GM12878 (cell line): ENCODE measurements around the gene COPS8. TPM values are rescaled to one million over a fixed set of nuclear protein-coding genes. Genes with fewer than 3 reads are reported as not detected.
A peak's percentile ranks its signal among the peaks of the same experiment; 100 is the strongest.

Experiments used
- ATAC-seq: fragments of 200-7000 bp; cut with Tn5 transposase; 3 replicates; pipeline ENCODE4 v1.9.1; 2020; ENCODE audit warnings: mild to moderate bottlenecking, moderate library complexity
- BruUV-seq: library from RNA; stranded (reverse); fragments of 400-500 nt; replicated peaks from 2 replicates; lab custom pipeline; 2021; lab: Mats Ljungman, UMichigan
- CTCF ChIA-PET: fragments of 300-600 bp; sonication (Branson Sonifier 250); formaldehyde crosslinking; extraction: SDS; loops from one replicate; lab custom pipeline; 2021; ENCODE audit warnings: inconsistent platforms; lab: Yijun Ruan, JAX
- POLR2A ChIA-PET: fragments of 350-600 bp; formaldehyde crosslinking; extraction: SDS; loops from one replicate; lab custom pipeline; 2021; ENCODE audit warnings: inconsistent platforms; lab: Charles Lee
- RAD21 ChIA-PET: fragments of 300-600 bp; sonication (Branson Sonifier 250); formaldehyde crosslinking; loops from one replicate; lab custom pipeline; 2023; ENCODE audit warnings: antibody characterized with exemption; ENCODE audit not compliant: unreplicated experiment; lab: Charles Lee
- SMC1A ChIA-PET: fragments of 300-600 bp; sonication (Branson Sonifier 250); formaldehyde crosslinking; loops from one replicate; lab custom pipeline; 2023; ENCODE audit not compliant: unreplicated experiment, uncharacterized antibody; lab: Charles Lee
- DNase-seq: peaks from one replicate; pipeline ENCODE4 v3.0.0-alpha.2; 2011; ENCODE audit warnings: low read depth, low spot score
- FAIRE-seq: peaks from 3 replicates; lab custom pipeline; 2011; peaks lifted over from hg19 to GRCh38; lab: Jason Lieb, UNC
- H2AFZ ChIP-seq: 2 replicates; pipeline ENCODE4 v1.6.0; 2011; ENCODE audit warnings: low read depth, low read length, control low read depth; ENCODE audit not compliant: control insufficient read depth
- H3K27ac ChIP-seq: 2 replicates; pipeline ENCODE4 v1.5.1; 2011; ENCODE audit warnings: control low read depth; ENCODE audit not compliant: control insufficient read depth, insufficient read depth
- H3K27me3 ChIP-seq, 2 experiments: replicated peaks in 1 of 2; 2 replicates each; pipeline versions ENCODE4 v1.6.0 to v1.6.1; 2011; ENCODE audit warnings: low read length in 1 of 2; ENCODE audit not compliant: control insufficient read depth in 2 of 2, insufficient read depth in 2 of 2
- H3K36me3 ChIP-seq, 2 experiments: 2 replicates each; pipeline ENCODE4 v1.5.1; 2011; ENCODE audit warnings: low read length in 1 of 2; ENCODE audit not compliant: control insufficient read depth in 2 of 2, insufficient read depth in 2 of 2
- H3K4me1 ChIP-seq: 2 replicates; pipeline ENCODE4 v1.6.1; 2011; ENCODE audit warnings: mild to moderate bottlenecking, low read length, moderate library complexity, mixed read lengths; ENCODE audit not compliant: control insufficient read depth, insufficient read depth
- H3K4me2 ChIP-seq: 2 replicates; pipeline ENCODE4 v1.6.0; 2011; ENCODE audit warnings: control low read depth; ENCODE audit not compliant: control insufficient read depth, insufficient read depth
- H3K4me3 ChIP-seq: fragments of 200-600 bp; sonication (generic); 2 replicates; pipeline ENCODE4 v1.5.1; 2016
- H3K79me2 ChIP-seq: 2 replicates; pipeline ENCODE4 v1.6.0; 2011; ENCODE audit warnings: low read length; ENCODE audit not compliant: control insufficient read depth, insufficient read depth
- H3K9ac ChIP-seq: 2 replicates; pipeline ENCODE4 v1.8.0; 2011; ENCODE audit warnings: low read length, control low read depth, mixed read lengths; ENCODE audit not compliant: control insufficient read depth, insufficient read depth
- H3K9me3 ChIP-seq: replicated peaks from 3 replicates; pipeline ENCODE4 v1.5.1; 2011; ENCODE audit warnings: mild to moderate bottlenecking, low read length; ENCODE audit not compliant: control insufficient read depth, insufficient read depth
- H4K20me1 ChIP-seq: 2 replicates; pipeline ENCODE4 v1.6.0; 2011; ENCODE audit not compliant: control insufficient read depth, insufficient read depth
- E2F8 ChIP-seq: fragments of 450-650 bp; IDR thresholded peaks from 2 replicates; pipeline ENCODE4 v1.6.1; 2018; ENCODE audit warnings: mild to moderate bottlenecking, low read depth, moderate library complexity; ENCODE audit not compliant: partially characterized antibody
- SKIL ChIP-seq: fragments of 450-650 bp; IDR thresholded peaks from 2 replicates; pipeline ENCODE4 v1.6.1; 2017; ENCODE audit warnings: mild to moderate bottlenecking, low read depth, inconsistent platforms; ENCODE audit not compliant: poor library complexity, severe bottlenecking
- STAT3 ChIP-seq: IDR thresholded peaks from 2 replicates; pipeline ENCODE4 v1.6.1; 2011; ENCODE audit warnings: low read depth, low read length, improper control_type of control experiment
- WGBS: methylation state at CpG from one replicate; pipeline ENCODE4 v1.1.6; 2016; ENCODE audit warnings: low lambda C conversion rate; ENCODE audit not compliant: insufficient replicate concordance, insufficient coverage; ENCODE audit errors: missing lambda C conversion rate; 5-methylcytosine and 5-hydroxymethylcytosine counted together
- in situ Hi-C: fragments of 300-500 bp; cut with MboI; formaldehyde crosslinking; loops from 9 replicates; pipeline ENCODE4 v1.14.3; 2018; ENCODE audit warnings: mixed read lengths
- intact Hi-C: fragments of 100-400 bp; cut with micrococcal nuclease; formaldehyde crosslinking; loops from one replicate; pipeline ENCODE4 v1.14.2; 2022; ENCODE audit not compliant: unreplicated experiment
- polyA plus RNA-seq, 11 experiments: library from polyadenylated mRNA; depleted of rRNA in 4 of 11; unstranded in 6 of 11; stranded (reverse) in 5 of 11; fragments of >200 nt; fragmentation: Nextera tagmentation in 4 of 11; fragmentation: Illumina TruSeq in 1 of 11; extraction: Ambion mirVana in 4 of 11; extraction: Trizol in 1 of 11; gene quantifications; 1 replicate in 1 of 11; 2 replicates in 10 of 11; pipeline versions ENCODE4 v1.2.1 to v1.2.3, GENCODE V29; 2011 to 2016; ENCODE audit warnings: inconsistent platforms in 2 of 11, missing spikeins in 2 of 11, low read depth in 1 of 11
- total RNA-seq, 4 experiments: library from RNA; depleted of rRNA in 3 of 4; stranded (reverse); fragments of >200 nt in 3 of 4; fragmentation: Illumina TruSeq in 1 of 4; extraction: Trizol in 1 of 4; gene quantifications; 2 replicates each; pipeline versions ENCODE4 v1.2.1 to v1.2.3, GENCODE V29; 2013 to 2021

Gene COPS8
- total and polyA plus RNA-seq, 10 of the 15 experiments (the other 5 are each of a cell fraction or from before 2014, with no cell fraction given), result 44.0 to 134 (median 107) TPM

- H3K36me3 ChIP-seq, result no peaks in the 10 kb centered on the region
- ChIA-PET SMC1A (no interaction called here), CTCF (no interaction called here), RAD21 (no interaction called here), POLR2A (no interaction called here)
- H3K4me3 ChIP-seq, result no peak overlapping the region
- no peak overlapping the region for H3K4me2 ChIP-seq
- no peaks in the 10 kb centered on the region for H3K9me3 ChIP-seq
- FAIRE-seq (no peak), DNase-seq (no peak), ATAC-seq (no peak)
- no peak overlapping the region for H3K9ac ChIP-seq
- H2AFZ ChIP-seq, result no peak overlapping the region
- no peak for TF ChIP-seq STAT3
- no peak for TF ChIP-seq E2F8
- BruUV-seq, result no TSS peak
- no peak overlapping the region for H3K27ac ChIP-seq
- H3K4me1 ChIP-seq, result peaks cover 3% of the 10 kb centered on the region
- no peaks in the 10 kb centered on the region for H4K20me1 ChIP-seq
- no peaks in the 10 kb centered on the region for H3K27me3 ChIP-seq
- intact Hi-C loops (no loop called here), in situ Hi-C loops (no loop called here)
- H3K79me2 ChIP-seq, result peaks cover 16% of the 10 kb centered on the region
- WGBS, result 93% methylated on average over 3 of the region's 3 CpGs
Observed at GRCh38 chr2:237083026-237083425, 2.7 kb upstream of the COPS8 start.

- RAD21 ChIA-PET, result interaction anchor here (1.8 to 3.1 kb wide), 2 partner anchors 25 to 515 kb away, joined by 6 to 15 read pairs; partner anchors contain the start of gene ACKR3
- intact Hi-C loops, result loop anchor here (2.0 kb wide), 1 partner anchor 26 kb away; no protein-coding TSS in a partner anchor
- Histone ChIP-seq H3K36me3 (no peaks in the 10 kb centered on the region; a peak in 1 of 4 replicates), H3K27ac (no peak overlapping the region), H3K9ac (no peak overlapping the region), H2AFZ (no peak overlapping the region), H3K27me3 (no peaks in the 10 kb centered on the region), H3K79me2 (peaks cover 18% of the 10 kb centered on the region), H3K9me3 (no peaks in the 10 kb centered on the region), H3K4me2 (peak overlapping the region; percentile 91; the same call in 1 of the 2 replicates), H4K20me1 (no peaks in the 10 kb centered on the region), H3K4me3 (no peak overlapping the region), H3K4me1 (peaks cover 3% of the 10 kb centered on the region)
- DNase-seq (no peak), ATAC-seq (no peak), FAIRE-seq (no peak)
- no peak for TF ChIP-seq SKIL
- 99% methylated on average over 8 of the region's 8 CpGs for WGBS
- POLR2A ChIA-PET, result interaction anchor here (1.3 to 1.5 kb wide), 2 partner anchors 11 to 26 kb away, joined by 3 read pairs; no protein-coding TSS in a partner anchor
- no TSS peak for BruUV-seq
- CTCF ChIA-PET, result interaction anchor here (0.6 to 4.0 kb wide), 5 partner anchors 10 to 571 kb away, joined by 3 to 20 read pairs (median 8); partner anchors contain the start of gene ACKR3
- SMC1A ChIA-PET, result interaction anchor here (1.4 to 1.8 kb wide), 4 partner anchors 25 to 716 kb away, joined by 4 to 5 read pairs (median 4); partner anchors contain the start of gene ACKR3
- in situ Hi-C loops, result no loop called here
Observed at GRCh38 chr2:237084444-237084843, 1.2 kb upstream of the COPS8 start.
